HG03442 (cell line): ENCODE measurements around the gene ARFIP1.
A peak's percentile ranks its signal among the peaks of the same experiment; 100 is the strongest.
"Not testable (repeated sequence)": the region's sequence is repeated elsewhere in the genome, so short reads cannot be mapped to it uniquely, and the experiment has no call there.

Experiments used
- ATAC-seq: cut with Tn5 transposase; IDR thresholded peaks from one replicate; pipeline ENCODE4 v1.9.1; 2021; ENCODE audit warnings: mild to moderate bottlenecking, moderate library complexity; ENCODE audit not compliant: unreplicated experiment

ARFIP1 gene, protein sequence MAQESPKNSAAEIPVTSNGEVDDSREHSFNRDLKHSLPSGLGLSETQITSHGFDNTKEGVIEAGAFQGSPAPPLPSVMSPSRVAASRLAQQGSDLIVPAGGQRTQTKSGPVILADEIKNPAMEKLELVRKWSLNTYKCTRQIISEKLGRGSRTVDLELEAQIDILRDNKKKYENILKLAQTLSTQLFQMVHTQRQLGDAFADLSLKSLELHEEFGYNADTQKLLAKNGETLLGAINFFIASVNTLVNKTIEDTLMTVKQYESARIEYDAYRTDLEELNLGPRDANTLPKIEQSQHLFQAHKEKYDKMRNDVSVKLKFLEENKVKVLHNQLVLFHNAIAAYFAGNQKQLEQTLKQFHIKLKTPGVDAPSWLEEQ

DNA sequence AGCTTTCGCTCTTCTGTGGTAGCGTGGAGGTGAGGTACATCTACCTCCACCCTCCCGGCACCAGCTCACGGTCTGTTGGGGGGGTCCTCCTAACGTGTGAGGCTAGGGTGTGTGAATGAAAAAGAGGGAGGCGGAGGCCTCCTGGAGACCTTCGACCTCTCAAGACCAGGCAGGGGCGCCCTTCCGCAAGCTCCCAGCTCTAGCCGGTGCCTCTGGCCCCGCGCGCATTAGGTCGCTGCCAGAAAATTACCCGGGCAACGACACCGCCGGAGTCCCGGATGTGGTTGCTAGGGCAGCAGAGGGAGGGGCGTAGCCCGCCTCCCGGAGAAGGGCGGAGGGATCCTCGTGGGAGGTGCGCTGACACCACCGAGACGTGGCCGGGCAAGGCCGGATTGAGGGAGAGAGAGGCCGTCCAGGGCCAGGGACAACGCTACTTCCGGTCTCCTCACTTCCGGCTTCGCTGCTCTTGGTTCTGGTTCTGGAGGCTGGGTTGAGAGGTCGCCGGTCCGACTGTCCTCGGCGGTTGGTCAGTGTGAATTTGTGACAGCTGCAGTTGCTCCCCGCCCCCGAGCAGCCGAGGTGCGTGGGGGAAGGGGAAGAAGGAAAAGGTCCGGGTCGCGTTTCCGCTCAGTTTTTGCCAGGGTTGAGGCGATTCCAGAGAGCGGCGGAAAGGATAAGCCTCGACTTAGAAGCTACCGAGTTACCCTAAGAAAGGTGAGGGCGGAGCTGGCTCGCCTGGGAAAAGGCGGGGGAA lies at the start of gene ARFIP1, which contains the start of gene TIGD4:
Gene ARFIP1 (plus strand): TSS at position 442 of the 754 bp plus-strand sequence. CDS start 49,680 bp downstream, outside the sequence.
Gene TIGD4 (minus strand): TSS at position 218 of the 754 bp plus-strand sequence. CDS start 8,726 bp downstream, outside the sequence.
- ATAC-seq, result peak; percentile 96

DNA sequence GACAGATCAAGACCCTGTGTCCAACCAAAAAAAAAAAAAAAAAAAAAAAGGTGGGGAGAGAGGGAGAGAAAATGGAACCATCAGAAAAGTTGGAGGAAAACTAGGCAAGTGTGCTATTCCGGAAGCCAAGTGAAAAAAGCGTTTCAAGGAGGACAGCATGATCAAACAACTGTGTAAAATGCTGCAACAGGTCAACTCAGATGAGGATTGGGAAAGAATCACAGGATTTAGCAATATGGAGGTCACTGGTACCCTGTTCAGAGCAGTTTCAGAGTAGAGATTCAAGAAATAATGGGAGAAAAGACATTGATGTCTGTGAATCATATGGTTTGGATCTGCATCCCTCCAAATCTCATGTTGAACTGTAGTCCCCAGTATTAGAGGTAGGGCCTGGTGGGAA lies 47.8 kb upstream of the ARFIP1 start:
- no peak for ATAC-seq

DNA sequence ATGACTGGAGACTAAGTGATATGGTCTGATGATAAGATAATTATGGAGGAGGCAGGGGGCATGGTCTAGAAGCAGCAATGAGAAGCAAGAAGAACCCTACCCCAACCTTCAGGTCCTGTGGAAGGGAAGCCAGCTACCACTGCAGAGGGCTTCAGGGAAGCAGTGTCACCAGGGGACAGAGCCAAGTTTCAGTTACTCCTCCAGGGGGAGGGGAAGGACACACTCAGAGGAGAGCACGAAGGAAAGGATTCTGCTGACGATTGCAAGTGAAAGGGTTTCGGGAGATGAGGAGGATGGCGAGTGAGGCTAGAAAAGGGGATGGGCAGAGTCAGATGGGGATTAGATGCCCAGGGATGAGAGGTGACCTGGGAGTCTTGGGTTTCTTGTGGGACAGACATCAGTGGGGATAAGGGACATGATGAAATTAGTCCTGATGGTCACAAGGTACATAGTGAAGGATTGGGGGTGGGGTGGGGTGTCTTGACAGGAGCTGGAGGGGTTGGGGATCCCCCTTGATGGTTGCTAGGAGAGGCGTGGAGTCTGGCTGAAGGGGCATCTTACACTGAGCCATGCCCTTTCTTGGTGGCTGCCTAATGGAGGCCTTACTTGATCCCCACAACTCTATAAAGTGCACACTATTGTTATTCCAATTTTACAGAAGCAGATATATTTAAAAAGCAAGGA lies 45.6 kb upstream of the ARFIP1 start:
- no peak for ATAC-seq

DNA sequence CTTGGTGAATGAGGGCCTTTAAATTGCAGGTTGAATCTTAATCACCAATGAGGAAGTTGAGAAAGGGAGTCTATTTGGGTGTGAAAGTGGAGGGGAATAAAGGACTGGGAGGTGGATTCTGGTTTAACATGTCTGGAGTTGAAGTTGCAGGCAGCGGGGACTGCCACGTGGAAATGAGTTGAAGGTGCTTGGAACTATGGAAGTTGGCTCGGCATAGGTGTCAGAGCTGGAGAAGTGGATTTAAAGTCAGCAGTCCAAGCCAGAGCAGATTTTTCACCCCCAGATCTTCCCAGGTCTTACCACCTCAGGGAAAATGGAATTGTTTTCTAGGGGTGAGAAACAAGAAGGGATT lies 45.1 kb upstream of the ARFIP1 start:
- ATAC-seq, result no peak

DNA sequence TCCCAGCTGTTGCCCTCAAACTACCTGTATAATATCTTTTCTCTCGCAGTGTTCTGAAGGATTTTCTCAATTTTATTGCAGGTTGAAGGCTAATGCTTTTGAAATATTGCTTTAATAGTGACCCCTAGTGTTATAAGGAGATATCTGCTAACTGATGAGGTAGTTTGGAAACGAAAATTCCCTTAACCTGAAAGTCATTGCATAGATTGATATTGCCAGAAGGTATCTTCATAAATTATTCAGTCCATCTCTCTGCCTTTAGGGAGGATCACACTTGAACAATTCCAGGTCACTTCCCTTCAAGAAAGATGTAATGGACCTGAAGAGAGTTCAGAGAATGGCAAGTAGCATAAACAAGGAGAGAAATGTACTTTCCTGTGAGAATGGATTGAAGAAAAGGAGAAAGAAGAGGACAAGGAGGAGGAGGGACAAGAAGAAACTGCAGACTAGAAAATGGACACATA lies 44.3 kb upstream of the ARFIP1 start:
- ATAC-seq, result no peak

- ATAC-seq, result no peak
Measured at GRCh38 chr4:152735906-152736305, 43.8 kb upstream of the ARFIP1 start.

DNA sequence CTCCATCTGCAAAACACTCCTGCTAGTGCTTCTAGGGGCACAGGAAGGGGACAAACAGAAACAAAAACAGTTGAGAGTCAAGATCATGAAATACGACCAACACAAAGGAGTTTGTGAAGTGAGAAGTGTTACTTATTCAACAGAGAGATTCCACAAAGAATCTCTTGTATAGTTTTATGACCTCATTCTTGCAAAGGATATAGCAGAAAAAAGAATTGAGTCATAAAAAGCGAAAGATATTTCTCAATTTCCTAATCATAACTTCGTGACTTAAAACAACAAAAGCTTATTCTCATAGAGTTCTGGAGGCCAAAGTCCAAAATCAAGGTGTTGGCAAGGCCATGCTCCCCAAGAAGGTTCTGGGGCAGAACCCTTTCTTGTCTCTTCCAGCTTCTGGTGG lies 40.9 kb upstream of the ARFIP1 start:
- ATAC-seq, result no peak

DNA sequence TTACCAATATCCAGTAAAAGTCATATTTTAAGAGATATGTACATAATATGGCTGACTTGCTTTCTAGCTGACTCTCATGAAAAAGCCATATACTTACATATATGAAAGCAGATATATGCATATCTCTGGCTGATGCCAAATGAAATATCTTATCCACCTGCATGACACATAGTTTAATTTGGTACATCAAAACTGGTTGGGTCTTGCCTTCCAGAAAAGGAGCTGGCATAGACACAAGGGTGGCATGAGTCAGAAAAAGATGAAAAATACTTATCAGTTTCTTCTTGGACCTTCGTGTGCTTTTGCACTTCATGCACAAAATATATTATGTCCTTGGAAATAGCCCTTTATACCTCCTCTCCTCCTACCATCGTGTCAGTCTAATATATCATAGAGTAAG lies 32.3 kb upstream of the ARFIP1 start:
- ATAC-seq, result no peak

- ATAC-seq, result no peak
Measured at GRCh38 chr4:152748619-152749018, 31.1 kb upstream of the ARFIP1 start.

- no peak for ATAC-seq
Measured at GRCh38 chr4:152763796-152764195, 16.0 kb upstream of the ARFIP1 start.

GRCh38 chr4:152765069-152765737 lies 14.6 kb upstream of the ARFIP1 start:
- not testable (repeated sequence) for ATAC-seq

DNA sequence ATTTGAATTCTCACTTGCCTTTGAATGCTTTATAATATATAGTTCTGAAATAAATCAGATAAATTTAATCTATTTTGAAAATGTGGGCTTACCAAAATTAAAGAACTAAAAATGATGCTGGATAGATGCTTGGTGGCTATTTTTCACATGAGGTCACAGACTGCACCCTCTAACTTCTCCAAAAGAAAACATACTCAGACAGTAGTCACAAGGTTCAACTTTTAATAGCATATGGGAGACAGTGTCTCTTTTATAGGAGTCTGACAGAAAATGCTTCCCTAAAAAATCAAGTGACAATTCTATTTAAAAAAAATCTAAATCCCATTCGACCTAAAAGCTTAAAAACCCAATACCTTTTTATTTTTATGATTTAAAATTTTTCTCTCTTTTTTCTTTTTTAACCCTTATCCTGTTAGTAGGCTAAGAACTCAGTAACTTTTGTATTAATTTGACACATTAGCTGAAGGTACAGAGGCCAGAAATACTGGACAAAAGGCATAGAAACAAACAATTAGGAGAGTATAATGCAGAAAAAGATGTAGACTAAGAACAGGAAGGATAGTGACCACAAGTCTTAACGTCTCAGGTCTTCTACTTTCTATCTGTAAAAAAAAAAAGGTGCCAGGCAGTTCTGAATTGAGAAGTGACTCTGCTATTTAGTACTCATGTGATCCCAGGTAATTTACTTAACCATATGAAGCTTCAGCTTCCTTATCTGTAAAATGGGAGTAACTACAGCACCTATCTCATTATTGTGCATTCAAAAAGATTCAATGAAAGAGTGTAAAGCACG lies 7.8 kb upstream of the ARFIP1 start:
- ATAC-seq, result peak; percentile 88

DNA sequence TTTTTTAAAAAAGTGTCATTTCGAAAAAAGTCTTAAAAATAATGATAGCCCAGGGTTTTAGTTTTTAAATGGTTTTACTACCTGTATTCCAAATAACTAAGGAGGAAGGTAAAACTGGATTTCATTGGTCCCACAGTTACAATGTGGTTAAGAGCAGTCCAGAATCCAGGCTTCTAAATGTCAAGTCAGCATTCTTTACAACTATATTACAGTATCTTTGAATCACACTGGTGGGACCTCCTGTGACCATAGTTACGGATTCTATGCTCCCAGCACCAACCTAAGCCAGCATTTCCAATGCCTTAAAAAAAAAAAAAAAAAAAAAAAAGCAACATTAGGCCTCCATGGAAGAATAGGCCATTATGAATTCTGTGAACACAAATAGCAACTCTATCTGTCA lies 6.4 kb upstream of the ARFIP1 start:
- ATAC-seq, result no peak

- ATAC-seq, result no peak
Measured at GRCh38 chr4:152773953-152774352, 5.8 kb upstream of the ARFIP1 start.

- ATAC-seq, result no peak
Measured at GRCh38 chr4:152776352-152776751, 3.4 kb upstream of the ARFIP1 start.

DNA sequence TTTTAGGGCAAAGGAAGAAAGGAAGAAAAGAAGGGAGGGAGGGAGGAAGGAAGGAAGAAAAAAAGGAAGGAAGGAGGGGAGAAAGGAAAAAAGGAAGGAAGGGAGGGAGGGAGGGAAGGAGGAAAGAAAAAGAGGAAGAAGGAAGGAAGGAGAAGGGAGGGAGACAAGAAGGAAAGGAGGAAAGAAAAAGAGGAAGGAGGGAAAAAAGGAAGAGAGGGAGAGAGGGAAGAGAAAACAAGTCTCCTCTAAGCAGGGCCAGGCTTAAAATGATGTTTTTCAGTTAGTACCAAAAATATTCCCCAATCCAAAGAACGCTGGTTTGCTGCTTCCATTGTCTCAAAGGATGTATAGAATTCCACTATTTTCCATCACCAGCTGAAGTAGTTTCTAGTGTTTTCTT lies 2.3 kb upstream of the ARFIP1 start:
- ATAC-seq, result no peak

GRCh38 chr4:152778656-152779512 lies 870 bp upstream of the ARFIP1 start:
- no peak for ATAC-seq

DNA sequence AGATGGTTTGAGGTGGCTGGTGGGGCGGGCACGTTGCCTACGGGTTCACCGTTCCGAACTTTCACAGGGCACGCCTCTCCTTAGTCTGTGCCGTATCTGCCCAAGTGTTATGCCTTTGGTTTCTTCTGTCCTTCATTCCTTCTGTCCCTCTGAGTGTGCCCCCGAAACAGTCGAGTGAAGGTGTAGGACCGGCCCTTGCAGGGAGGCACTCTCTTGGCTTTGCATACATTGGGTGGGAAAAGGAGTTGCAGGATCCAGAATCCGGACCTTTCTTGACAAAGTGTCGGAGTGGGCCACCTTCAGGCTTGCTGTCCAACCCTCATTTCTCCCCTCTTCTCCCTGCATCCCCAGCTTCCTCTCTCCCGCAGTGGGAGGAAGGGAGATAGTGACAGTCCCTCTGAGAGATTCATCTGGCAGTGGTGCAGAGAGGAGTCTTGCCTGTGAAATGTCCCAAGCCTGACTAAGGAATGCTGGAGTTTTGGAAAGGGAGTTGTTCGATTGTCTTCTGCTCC lies 569 bp downstream of the ARFIP1 start:
- ATAC-seq, result peak; percentile 22
